Stimulated activated naive CD8-positive, alpha-beta T cell treated with anti-CD3 and anti-CD28 coated beads, Interleukin-15, Interleukin-2, amounts not matched to agents 100 ng/mL and 50 ng/mL, for 24 hours (primary cell): ENCODE data around the gene RPL14.
A peak's percentile ranks its signal among the peaks of the same experiment; 100 is the strongest.

Experiments
- H3K27ac Mint-ChIP-seq: one replicate; pipeline ENCODE4 v1.8.0; 2021; ENCODE audit warnings: mild to moderate bottlenecking, mixed read lengths
- H3K27me3 Mint-ChIP-seq: one replicate; pipeline ENCODE4 v1.8.0; 2021; ENCODE audit warnings: mixed read lengths
- H3K36me3 Mint-ChIP-seq: one replicate; pipeline ENCODE4 v1.8.0; 2021; ENCODE audit warnings: low read depth, mixed read lengths
- H3K4me1 Mint-ChIP-seq: one replicate; pipeline ENCODE4 v1.8.0; 2021; ENCODE audit warnings: low read depth, mixed read lengths
- H3K4me3 Mint-ChIP-seq: one replicate; pipeline ENCODE4 v1.8.0; 2021; ENCODE audit warnings: mild to moderate bottlenecking, mixed read lengths
- H3K9me3 Mint-ChIP-seq: one replicate; pipeline ENCODE4 v1.8.0; 2021; ENCODE audit warnings: mixed read lengths

RPL14 gene

GRCh38 chr3:40456940-40457823, at the start of gene RPL14:
RPL14 (plus strand) TSS chr3:40457339; CDS start chr3:40457472, 133 bp downstream.
- H3K36me3 Mint-ChIP-seq = peaks cover 50% of the 10 kb centered on the region

GRCh38 chr3:40407611-40408010, 49.5 kb upstream of the RPL14 start:
- Mint-ChIP-seq H3K27ac (no peak overlapping the region), H3K4me1 (no peaks in the 10 kb centered on the region), H3K27me3 (no peaks in the 10 kb centered on the region), H3K9me3 (no peaks in the 10 kb centered on the region), H3K36me3 (no peaks in the 10 kb centered on the region), H3K4me3 (no peak overlapping the region)

More at GRCh38 chr3:40456940-40457823, at the start of gene RPL14:
- no peaks in the 10 kb centered on the region for H3K27me3 Mint-ChIP-seq
- peak within 1 kb of the TSS; percentile 99 for H3K27ac Mint-ChIP-seq
- H3K4me3 Mint-ChIP-seq = peak within 1 kb of the TSS; percentile 92
- no peaks in the 10 kb centered on the region for H3K9me3 Mint-ChIP-seq
- H3K4me1 Mint-ChIP-seq = peaks cover 61% of the 10 kb centered on the region

- H3K27me3 Mint-ChIP-seq = peaks cover 14% of the 10 kb centered on the region
- H3K27ac Mint-ChIP-seq = no peak overlapping the region
- H3K9me3 Mint-ChIP-seq = no peaks in the 10 kb centered on the region
- no peaks in the 10 kb centered on the region for H3K36me3 Mint-ChIP-seq
- no peaks in the 10 kb centered on the region for H3K4me1 Mint-ChIP-seq
- H3K4me3 Mint-ChIP-seq = no peak overlapping the region
Measured at GRCh38 chr3:40414270-40414669, 42.9 kb upstream of the RPL14 start.

GRCh38 chr3:40417845-40418543, 39.1 kb upstream of the RPL14 start:
- Mint-ChIP-seq H3K4me3 (no peak overlapping the region), H3K36me3 (no peaks in the 10 kb centered on the region), H3K27ac (no peak overlapping the region), H3K9me3 (no peaks in the 10 kb centered on the region), H3K27me3 (peaks cover 11% of the 10 kb centered on the region), H3K4me1 (peaks cover 3% of the 10 kb centered on the region)

- no peak overlapping the region for H3K4me3 Mint-ChIP-seq
- no peaks in the 10 kb centered on the region for H3K9me3 Mint-ChIP-seq
- H3K27ac Mint-ChIP-seq = no peak overlapping the region
Measured at GRCh38 chr3:40422861-40423260, 34.3 kb upstream of the RPL14 start.

GRCh38 chr3:40427045-40427669, 30.0 kb upstream of the RPL14 start:
- H3K4me1 Mint-ChIP-seq = peaks cover 3% of the 10 kb centered on the region

More at GRCh38 chr3:40422861-40423260, 34.3 kb upstream of the RPL14 start:
- Mint-ChIP-seq H3K36me3 (peaks cover 4% of the 10 kb centered on the region), H3K4me1 (peaks cover 3% of the 10 kb centered on the region), H3K27me3 (no peaks in the 10 kb centered on the region)

GRCh38 chr3:40432793-40433192, 24.3 kb upstream of the RPL14 start:
- Mint-ChIP-seq H3K9me3 (no peaks in the 10 kb centered on the region), H3K36me3 (no peaks in the 10 kb centered on the region), H3K4me1 (no peaks in the 10 kb centered on the region), H3K27me3 (no peaks in the 10 kb centered on the region), H3K27ac (no peak overlapping the region), H3K4me3 (no peak overlapping the region)

More at GRCh38 chr3:40427045-40427669, 30.0 kb upstream of the RPL14 start:
- H3K9me3 Mint-ChIP-seq = no peaks in the 10 kb centered on the region
- no peak overlapping the region for H3K4me3 Mint-ChIP-seq
- peaks cover 4% of the 10 kb centered on the region for H3K36me3 Mint-ChIP-seq
- no peaks in the 10 kb centered on the region for H3K27me3 Mint-ChIP-seq
- H3K27ac Mint-ChIP-seq = no peak overlapping the region

GRCh38 chr3:40437889-40438288, 19.2 kb upstream of the RPL14 start:
- H3K36me3 Mint-ChIP-seq = no peaks in the 10 kb centered on the region
- no peaks in the 10 kb centered on the region for H3K9me3 Mint-ChIP-seq
- H3K4me1 Mint-ChIP-seq = no peaks in the 10 kb centered on the region
- no peak overlapping the region for H3K4me3 Mint-ChIP-seq
- no peak overlapping the region for H3K27ac Mint-ChIP-seq
- H3K27me3 Mint-ChIP-seq = no peaks in the 10 kb centered on the region

- H3K9me3 Mint-ChIP-seq = no peaks in the 10 kb centered on the region
- no peaks in the 10 kb centered on the region for H3K4me1 Mint-ChIP-seq
- H3K27ac Mint-ChIP-seq = no peak overlapping the region
- H3K4me3 Mint-ChIP-seq = no peak overlapping the region
- H3K27me3 Mint-ChIP-seq = no peaks in the 10 kb centered on the region
- H3K36me3 Mint-ChIP-seq = peaks cover 12% of the 10 kb centered on the region
Measured at GRCh38 chr3:40445062-40445461, 12.1 kb upstream of the RPL14 start.

GRCh38 chr3:40445880-40446279, 11.3 kb upstream of the RPL14 start:
- no peaks in the 10 kb centered on the region for H3K4me1 Mint-ChIP-seq

GRCh38 chr3:40450438-40450837, 6.7 kb upstream of the RPL14 start:
- H3K27me3 Mint-ChIP-seq = no peaks in the 10 kb centered on the region
- H3K4me1 Mint-ChIP-seq = peaks cover 13% of the 10 kb centered on the region
- H3K27ac Mint-ChIP-seq = no peak overlapping the region
- H3K36me3 Mint-ChIP-seq = peaks cover 12% of the 10 kb centered on the region
- no peak overlapping the region for H3K4me3 Mint-ChIP-seq
- H3K9me3 Mint-ChIP-seq = no peaks in the 10 kb centered on the region

More at GRCh38 chr3:40445880-40446279, 11.3 kb upstream of the RPL14 start:
- H3K36me3 Mint-ChIP-seq = peaks cover 12% of the 10 kb centered on the region
- H3K9me3 Mint-ChIP-seq = no peaks in the 10 kb centered on the region
- no peak overlapping the region for H3K27ac Mint-ChIP-seq
- no peaks in the 10 kb centered on the region for H3K27me3 Mint-ChIP-seq
- no peak overlapping the region for H3K4me3 Mint-ChIP-seq

GRCh38 chr3:40451551-40451950, 5.6 kb upstream of the RPL14 start:
- H3K27ac Mint-ChIP-seq = no peak overlapping the region

GRCh38 chr3:40452057-40452456, 5.1 kb upstream of the RPL14 start:
- Mint-ChIP-seq H3K4me1 (peaks cover 24% of the 10 kb centered on the region), H3K36me3 (peaks cover 8% of the 10 kb centered on the region), H3K4me3 (peak overlapping the region; percentile 91), H3K9me3 (no peaks in the 10 kb centered on the region), H3K27ac (peak overlapping the region; percentile 92), H3K27me3 (no peaks in the 10 kb centered on the region)

More at GRCh38 chr3:40451551-40451950, 5.6 kb upstream of the RPL14 start:
- H3K9me3 Mint-ChIP-seq = no peaks in the 10 kb centered on the region
- peak overlapping the region; percentile 91 for H3K4me3 Mint-ChIP-seq
- H3K36me3 Mint-ChIP-seq = peaks cover 4% of the 10 kb centered on the region
- H3K4me1 Mint-ChIP-seq = peaks cover 20% of the 10 kb centered on the region
- no peaks in the 10 kb centered on the region for H3K27me3 Mint-ChIP-seq

- H3K4me3 Mint-ChIP-seq = peak overlapping the region; percentile 91
Measured at GRCh38 chr3:40452562-40452875, 4.6 kb upstream of the RPL14 start.

More at GRCh38 chr3:40452562-40452875, 4.6 kb upstream of the RPL14 start:
- Mint-ChIP-seq H3K27me3 (no peaks in the 10 kb centered on the region), H3K4me1 (peaks cover 25% of the 10 kb centered on the region), H3K9me3 (no peaks in the 10 kb centered on the region), H3K36me3 (peaks cover 10% of the 10 kb centered on the region), H3K27ac (peak overlapping the region; percentile 92)
